Esophagus muscularis mucosa (tissue), 3 donors: ENCODE results near the gene SLC25A26.

Experiments used
- POLR2AphosphoS5 ChIP-seq, 2 donors: sonication (generic); formaldehyde crosslinking; IDR thresholded peaks; one replicate each; pipeline ENCODE4 v1.6.1; 2017; ENCODE audit warnings: antibody characterized with exemption in 2 of 2
- TF ChIP-seq, protein P1 (sequence below), 3 experiments: fragments of 200-600 bp in 2 of 3; fragments of 450-650 bp in 1 of 3; sonication (generic) in 2 of 3; IDR thresholded peaks; one replicate each; pipeline ENCODE4 v1.5.1; 2017 to 2019; ENCODE audit warnings: antibody characterized with exemption in 3 of 3, mild to moderate bottlenecking in 2 of 3, moderate library complexity in 1 of 3

DNA sequence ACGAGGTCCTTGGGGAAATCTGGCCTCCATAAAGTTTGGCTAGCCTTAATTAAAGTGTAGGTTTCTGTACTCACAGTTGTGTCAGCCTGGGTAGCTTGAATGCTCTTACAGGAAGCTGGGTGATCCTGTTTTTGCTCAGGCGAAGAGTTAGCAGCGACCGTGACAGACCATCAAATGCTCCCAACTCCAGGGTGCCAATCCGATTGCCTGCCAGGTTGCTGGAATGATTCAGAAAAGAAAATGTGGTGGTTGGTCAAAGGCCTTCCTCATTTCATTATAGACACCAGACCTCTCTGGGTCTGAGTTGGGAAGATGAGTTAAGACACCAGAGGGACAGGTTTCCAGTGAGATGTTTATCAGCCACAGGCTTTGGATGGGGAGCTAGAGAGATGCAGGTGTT lies 194.0 kb downstream of the SLC25A26 start:
- no peak for TF ChIP-seq POLR2AphosphoS5 (IDR thresholded peaks at IDR 0.05)
- TF ChIP-seq, protein P1, sequence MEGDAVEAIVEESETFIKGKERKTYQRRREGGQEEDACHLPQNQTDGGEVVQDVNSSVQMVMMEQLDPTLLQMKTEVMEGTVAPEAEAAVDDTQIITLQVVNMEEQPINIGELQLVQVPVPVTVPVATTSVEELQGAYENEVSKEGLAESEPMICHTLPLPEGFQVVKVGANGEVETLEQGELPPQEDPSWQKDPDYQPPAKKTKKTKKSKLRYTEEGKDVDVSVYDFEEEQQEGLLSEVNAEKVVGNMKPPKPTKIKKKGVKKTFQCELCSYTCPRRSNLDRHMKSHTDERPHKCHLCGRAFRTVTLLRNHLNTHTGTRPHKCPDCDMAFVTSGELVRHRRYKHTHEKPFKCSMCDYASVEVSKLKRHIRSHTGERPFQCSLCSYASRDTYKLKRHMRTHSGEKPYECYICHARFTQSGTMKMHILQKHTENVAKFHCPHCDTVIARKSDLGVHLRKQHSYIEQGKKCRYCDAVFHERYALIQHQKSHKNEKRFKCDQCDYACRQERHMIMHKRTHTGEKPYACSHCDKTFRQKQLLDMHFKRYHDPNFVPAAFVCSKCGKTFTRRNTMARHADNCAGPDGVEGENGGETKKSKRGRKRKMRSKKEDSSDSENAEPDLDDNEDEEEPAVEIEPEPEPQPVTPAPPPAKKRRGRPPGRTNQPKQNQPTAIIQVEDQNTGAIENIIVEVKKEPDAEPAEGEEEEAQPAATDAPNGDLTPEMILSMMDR (IDR thresholded peaks at IDR 0.05): no peak
